ENCODE measurements around the gene JPH3. TPM values are rescaled to one million over a fixed set of nuclear protein-coding genes. Genes with fewer than 3 reads are reported as not detected.

JPH3 gene
- total RNA-seq, result under 0.01 TPM in 1 of 2 replicates, not detected in the other

DNA sequence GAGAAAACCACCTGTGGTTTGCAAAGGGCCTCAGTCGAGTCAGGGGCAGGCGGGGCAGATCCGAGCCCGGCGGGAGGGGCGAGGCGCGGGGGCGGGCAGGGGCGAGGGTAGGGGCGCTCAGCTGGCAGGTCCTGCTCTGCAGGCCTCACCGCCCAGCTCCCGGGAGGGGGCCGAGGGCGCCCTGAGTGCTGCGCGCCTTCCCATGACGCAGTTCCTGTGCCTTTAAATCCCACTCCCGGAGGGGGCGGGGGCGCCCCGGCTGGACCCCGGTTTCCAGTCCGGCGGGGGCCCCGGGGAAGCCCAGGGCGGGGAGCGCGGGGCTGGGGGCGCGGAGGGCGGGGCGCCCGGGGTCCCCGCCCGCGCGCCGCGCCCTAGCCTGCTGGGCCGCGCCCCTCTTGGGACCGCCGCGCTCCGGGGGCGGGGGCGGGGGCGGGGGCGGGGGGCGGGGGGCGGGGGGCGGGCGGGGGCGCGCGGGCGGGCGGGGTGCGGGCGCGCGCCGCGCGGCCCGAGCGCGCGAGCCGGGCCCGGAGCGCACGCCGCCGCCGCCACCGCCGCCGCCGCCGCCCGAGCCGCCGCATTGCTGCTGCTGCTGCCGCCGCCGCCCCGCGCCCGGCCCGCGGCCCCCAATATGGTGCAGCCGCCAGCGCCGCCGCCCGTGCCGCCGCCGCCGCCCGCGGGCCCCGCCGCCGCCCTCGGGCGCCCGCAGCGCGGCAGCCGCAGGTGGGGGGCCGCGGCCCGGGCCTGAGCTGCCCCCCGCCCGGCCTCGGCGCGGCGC is at the start of gene JPH3:
JPH3 (plus strand) TSS at position 508 of the 775 bp plus-strand sequence. CDS start 639 bp downstream, outside the sequence.

Other genes with a start within 250 kb of the JPH3 start
- gene FBXO31, start 218.7 kb upstream of the JPH3 start, total RNA-seq, result 15.0 and 24.0 TPM in 2 replicates
- gene MAP1LC3B, start 210.2 kb upstream of the JPH3 start, total RNA-seq, result 36.3 and 50.3 TPM in 2 replicates
- gene ZCCHC14, start 109.5 kb upstream of the JPH3 start, total RNA-seq, result 13.0 and 33.3 TPM in 2 replicates
- gene KLHDC4, start 163.5 kb downstream of the JPH3 start, total RNA-seq, result 22.6 and 23.0 TPM in 2 replicates